ENCODE results near the gene MYG1.

DNA sequence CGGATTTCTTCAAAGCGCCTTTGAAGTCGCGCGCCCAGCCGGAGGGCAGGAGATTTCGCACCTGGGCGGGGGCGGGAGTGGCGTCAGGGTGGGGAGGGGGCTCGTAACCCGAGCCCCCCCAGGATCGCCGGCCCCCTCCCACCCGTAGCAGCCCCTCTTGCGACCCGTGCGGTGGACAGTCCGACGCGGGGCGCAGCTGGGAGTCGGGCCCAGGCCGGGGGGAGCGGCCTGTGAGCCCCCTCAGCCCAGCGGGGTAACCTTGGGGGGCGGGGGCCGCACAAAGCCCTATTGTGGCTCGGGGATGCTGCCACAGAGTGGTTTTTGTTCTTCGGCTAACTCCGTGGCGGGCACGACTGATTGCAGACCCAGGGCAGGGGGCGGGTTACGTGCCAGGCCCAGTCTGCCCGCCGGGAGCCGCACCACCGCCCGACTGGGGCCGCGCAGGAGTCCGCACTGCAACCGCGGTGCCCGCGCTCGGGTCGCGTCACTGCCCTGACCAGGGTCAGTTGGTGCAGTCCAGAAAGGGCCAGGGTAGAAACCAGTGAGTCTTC, 26.1 kb downstream of the MYG1 start:
- TF ChIP-seq, protein P1, sequence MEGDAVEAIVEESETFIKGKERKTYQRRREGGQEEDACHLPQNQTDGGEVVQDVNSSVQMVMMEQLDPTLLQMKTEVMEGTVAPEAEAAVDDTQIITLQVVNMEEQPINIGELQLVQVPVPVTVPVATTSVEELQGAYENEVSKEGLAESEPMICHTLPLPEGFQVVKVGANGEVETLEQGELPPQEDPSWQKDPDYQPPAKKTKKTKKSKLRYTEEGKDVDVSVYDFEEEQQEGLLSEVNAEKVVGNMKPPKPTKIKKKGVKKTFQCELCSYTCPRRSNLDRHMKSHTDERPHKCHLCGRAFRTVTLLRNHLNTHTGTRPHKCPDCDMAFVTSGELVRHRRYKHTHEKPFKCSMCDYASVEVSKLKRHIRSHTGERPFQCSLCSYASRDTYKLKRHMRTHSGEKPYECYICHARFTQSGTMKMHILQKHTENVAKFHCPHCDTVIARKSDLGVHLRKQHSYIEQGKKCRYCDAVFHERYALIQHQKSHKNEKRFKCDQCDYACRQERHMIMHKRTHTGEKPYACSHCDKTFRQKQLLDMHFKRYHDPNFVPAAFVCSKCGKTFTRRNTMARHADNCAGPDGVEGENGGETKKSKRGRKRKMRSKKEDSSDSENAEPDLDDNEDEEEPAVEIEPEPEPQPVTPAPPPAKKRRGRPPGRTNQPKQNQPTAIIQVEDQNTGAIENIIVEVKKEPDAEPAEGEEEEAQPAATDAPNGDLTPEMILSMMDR (conservative IDR thresholded peaks at IDR 0.05; ENCODE audit: low read depth, low read length): no peak
- TF ChIP-seq POLR2A (IDR thresholded peaks at IDR 0.05; ENCODE audit: low read depth, low read length) (no peak), FOS (IDR thresholded peaks at IDR 0.05; ENCODE audit: low read depth, low read length) (no peak), RFX5 (IDR thresholded peaks at IDR 0.05; ENCODE audit: low read depth, low read length) (no peak), MAFK (IDR thresholded peaks at IDR 0.05; ENCODE audit: low read depth, low read length) (no peak), RCOR1 (IDR thresholded peaks at IDR 0.05; ENCODE audit: insufficient replicate concordance, low read length) (no peak)

Data from IMR-90 (cell line).